CD4-positive, alpha-beta T cell treated with Interleukin-2 at 100 ng/mL for 4 hours (primary cell): Measurements from ENCODE around the gene PRTG.
"Not testable (repeated sequence)": the region's sequence is repeated elsewhere in the genome, so short reads cannot be mapped to it uniquely, and the experiment has no call there.

Source experiments
- DNase-seq: peaks from one replicate; pipeline ENCODE4 v3.0.0-alpha.2; 2020; ENCODE audit warnings: low spot score

PRTG gene

GRCh38 chr15:55628369-55628730 is 114.6 kb downstream of the PRTG start:
- no peak for DNase-seq

- no peak for DNase-seq
Observed at GRCh38 chr15:55627730-55628368, 115.1 kb downstream of the PRTG start.

- no peak for DNase-seq
Observed at GRCh38 chr15:55619783-55620182, 123.2 kb downstream of the PRTG start.

- no peak for DNase-seq
Observed at GRCh38 chr15:55618387-55618786, 124.6 kb downstream of the PRTG start.

GRCh38 chr15:55615445-55615844 is 127.5 kb downstream of the PRTG start:
- no peak for DNase-seq

GRCh38 chr15:55613727-55614126 is 129.2 kb downstream of the PRTG start:
- no peak for DNase-seq

- no peak for DNase-seq
Observed at GRCh38 chr15:55606214-55606613, 136.7 kb downstream of the PRTG start.

GRCh38 chr15:55601374-55601773 is 141.6 kb downstream of the PRTG start:
- DNase-seq = no peak

- no peak for DNase-seq
Observed at GRCh38 chr15:55599439-55599838, 143.5 kb downstream of the PRTG start.

GRCh38 chr15:55593019-55593418 is 149.9 kb downstream of the PRTG start:
- not testable (repeated sequence) for DNase-seq

GRCh38 chr15:55590788-55591187 is 152.2 kb downstream of the PRTG start:
- no peak for DNase-seq

GRCh38 chr15:55589287-55589686 is 153.7 kb downstream of the PRTG start:
- no peak for DNase-seq

- no peak for DNase-seq
Observed at GRCh38 chr15:55588815-55589115, 154.2 kb downstream of the PRTG start.

- peak; percentile 5 for DNase-seq
Observed at GRCh38 chr15:55588070-55588814, 154.7 kb downstream of the PRTG start, which contains the start of gene PYGO1. Gene PYGO1, minus strand, starts transcription at chr15:55588345. Its CDS starts 462 bp downstream, at chr15:55587883.

GRCh38 chr15:55587321-55588069 is 155.5 kb downstream of the PRTG start:
- no peak for DNase-seq

GRCh38 chr15:55586808-55587207 is 156.1 kb downstream of the PRTG start:
- no peak for DNase-seq

- DNase-seq = no peak
Observed at GRCh38 chr15:55576943-55577342, 166.0 kb downstream of the PRTG start.

GRCh38 chr15:55574096-55574495 is 168.9 kb downstream of the PRTG start:
- DNase-seq = no peak

- DNase-seq = no peak
Observed at GRCh38 chr15:55573224-55573623, 169.7 kb downstream of the PRTG start.

GRCh38 chr15:55564347-55565145 is 178.4 kb downstream of the PRTG start:
- no peak for DNase-seq

GRCh38 chr15:55562601-55563000 is 180.4 kb downstream of the PRTG start:
- DNase-seq = no peak
